Naive B cell (primary cell): ENCODE data around the gene MBNL2. TPM values are rescaled to one million over a fixed set of nuclear protein-coding genes. Genes with fewer than 3 reads are reported as not detected.

Experiments used
- ATAC-seq, 2 donors: fragments of 150-1000 bp; cut with Tn5 transposase; 2 replicates each; pipeline ENCODE4 v1.10.0; 2021; ENCODE audit warnings: low read depth in 2 of 2, mild to moderate bottlenecking in 2 of 2, moderate library complexity in 2 of 2
- DNase-seq: peaks from one replicate; pipeline ENCODE4 v3.0.0; 2022
- H3K27ac Mint-ChIP-seq, 6 donors: one replicate each; pipeline ENCODE4 v1.8.0; 2020 to 2022; ENCODE audit warnings: mild to moderate bottlenecking in 6 of 6, mixed read lengths in 6 of 6, moderate library complexity in 5 of 6, inconsistent platforms in 2 of 6
- H3K27me3 Mint-ChIP-seq, 3 donors: one replicate each; pipeline ENCODE4 v1.8.0; 2021 to 2022; ENCODE audit warnings: mixed read lengths in 3 of 3, mild to moderate bottlenecking in 1 of 3
- H3K36me3 Mint-ChIP-seq, 2 donors: one replicate each; pipeline ENCODE4 v1.8.0; 2020 to 2022; ENCODE audit warnings: mixed read lengths in 2 of 2, inconsistent platforms in 1 of 2, mild to moderate bottlenecking in 1 of 2
- H3K4me1 Mint-ChIP-seq, 3 donors: one replicate each; pipeline ENCODE4 v1.8.0; 2020 to 2022; ENCODE audit warnings: mixed read lengths in 3 of 3, inconsistent platforms in 1 of 3, mild to moderate bottlenecking in 1 of 3, moderate library complexity in 1 of 3
- H3K4me3 Mint-ChIP-seq, 8 donors: one replicate each; pipeline ENCODE4 v1.8.0; 2020 to 2022; ENCODE audit warnings: mild to moderate bottlenecking in 8 of 8, mixed read lengths in 8 of 8, moderate library complexity in 8 of 8, inconsistent platforms in 2 of 8
- H3K9me3 Mint-ChIP-seq, 7 donors: one replicate each; pipeline ENCODE4 v1.8.0; 2020 to 2022; ENCODE audit warnings: mixed read lengths in 7 of 7, mild to moderate bottlenecking in 5 of 7, inconsistent platforms in 2 of 7, moderate library complexity in 1 of 7
- polyA plus RNA-seq, 6 donors: library from polyadenylated mRNA; unstranded; fragments of 300-500 nt; fragmentation: Illumina TruSeq; gene quantifications; one replicate each; pipeline ENCODE4 v1.2.3, GENCODE V29; 2021; ENCODE audit warnings: low read depth in 6 of 6

The MBNL2 gene
- polyA plus RNA-seq, 6 donors from 2014 or later, result 18.2 to 36.1 (median 21.3) TPM

DNA sequence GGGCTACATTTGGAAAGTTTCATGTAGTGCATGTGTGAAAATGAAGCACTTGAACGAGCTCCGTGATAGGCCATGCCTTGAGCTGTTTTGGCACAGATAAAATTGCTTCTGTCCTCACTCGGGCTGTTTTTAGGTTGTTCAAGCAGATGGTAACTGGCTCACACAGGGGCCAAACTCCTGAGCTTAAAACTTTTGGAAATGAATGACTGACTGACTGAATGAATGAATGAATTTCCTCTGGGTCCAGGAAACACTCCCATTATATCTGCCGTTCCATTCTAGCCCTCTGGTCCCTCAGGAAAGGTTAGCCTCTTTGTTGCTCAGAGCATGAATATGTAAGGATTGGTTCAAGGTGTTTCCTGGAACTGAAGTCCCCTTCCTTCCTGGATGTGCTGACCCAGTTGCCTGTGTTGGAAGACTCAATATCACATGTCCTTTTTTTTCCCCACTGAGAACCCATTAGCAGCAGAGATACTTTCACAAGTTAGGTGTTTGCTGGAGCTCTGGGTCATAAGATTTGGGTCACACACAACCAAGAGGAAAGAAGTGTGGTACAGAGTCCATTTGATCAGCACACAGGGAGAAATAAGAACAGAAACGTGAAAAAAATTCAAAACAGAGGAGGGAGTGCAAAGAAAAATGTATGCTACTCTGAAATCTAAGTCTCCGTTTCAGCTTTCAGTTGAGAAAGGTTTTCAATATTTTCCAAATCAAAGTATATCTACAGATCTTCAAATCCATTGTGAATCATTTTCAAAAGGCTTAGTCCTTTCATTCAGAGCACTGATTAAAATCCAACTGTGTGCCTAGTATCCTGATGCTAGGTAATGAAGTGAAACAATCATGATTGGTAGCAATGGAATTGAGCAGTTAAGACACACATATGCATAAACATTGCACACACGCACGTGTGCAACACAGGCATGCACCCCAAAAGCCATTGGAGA is 18.9 kb downstream of the MBNL2 start:
- ATAC-seq, result no peak

DNA sequence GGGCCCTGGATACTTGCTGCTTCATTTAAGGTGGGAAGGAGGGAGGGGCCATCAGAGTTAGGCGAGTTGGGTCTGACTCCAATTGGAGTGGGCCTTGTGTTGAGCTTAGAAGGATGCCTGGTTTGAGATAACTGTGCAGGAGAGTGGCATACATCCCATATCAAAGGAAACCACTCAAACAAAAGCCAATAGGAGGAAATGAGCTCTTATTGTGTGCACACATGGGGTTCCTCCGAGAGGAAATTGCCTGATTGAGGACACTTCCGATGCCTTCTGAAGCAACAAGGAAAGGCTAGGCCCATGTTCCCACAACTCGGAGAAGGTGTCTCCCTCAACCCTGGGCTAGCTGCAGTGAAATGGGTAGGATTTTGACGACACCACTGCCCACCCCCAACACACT is 19.6 kb downstream of the MBNL2 start:
- peaks cover 4 to 14% of the 10 kb centered on the region in 2 donors for H3K36me3 Mint-ChIP-seq
- ATAC-seq (no peak), DNase-seq (no peak)
- no peaks in the 10 kb centered on the region for H3K9me3 Mint-ChIP-seq
- peak overlapping the region in 1 of 8 donors; percentile 9 for H3K4me3 Mint-ChIP-seq
- no peaks in the 10 kb centered on the region for H3K27me3 Mint-ChIP-seq
- peaks cover 36 to 55% (median 50%) of the 10 kb centered on the region in 3 donors for H3K4me1 Mint-ChIP-seq
- H3K27ac Mint-ChIP-seq, result no peak overlapping the region

More for the DNA sequence above, 18.9 kb downstream of the MBNL2 start:
- Mint-ChIP-seq H3K4me1 (peaks cover 42 to 62% (median 49%) of the 10 kb centered on the region in 3 donors), H3K36me3 (peaks cover 4 to 19% of the 10 kb centered on the region in 2 donors), H3K9me3 (no peaks in the 10 kb centered on the region), H3K27me3 (no peaks in the 10 kb centered on the region), H3K4me3 (no peak overlapping the region), H3K27ac (no peak overlapping the region)
- DNase-seq, result no peak

DNA sequence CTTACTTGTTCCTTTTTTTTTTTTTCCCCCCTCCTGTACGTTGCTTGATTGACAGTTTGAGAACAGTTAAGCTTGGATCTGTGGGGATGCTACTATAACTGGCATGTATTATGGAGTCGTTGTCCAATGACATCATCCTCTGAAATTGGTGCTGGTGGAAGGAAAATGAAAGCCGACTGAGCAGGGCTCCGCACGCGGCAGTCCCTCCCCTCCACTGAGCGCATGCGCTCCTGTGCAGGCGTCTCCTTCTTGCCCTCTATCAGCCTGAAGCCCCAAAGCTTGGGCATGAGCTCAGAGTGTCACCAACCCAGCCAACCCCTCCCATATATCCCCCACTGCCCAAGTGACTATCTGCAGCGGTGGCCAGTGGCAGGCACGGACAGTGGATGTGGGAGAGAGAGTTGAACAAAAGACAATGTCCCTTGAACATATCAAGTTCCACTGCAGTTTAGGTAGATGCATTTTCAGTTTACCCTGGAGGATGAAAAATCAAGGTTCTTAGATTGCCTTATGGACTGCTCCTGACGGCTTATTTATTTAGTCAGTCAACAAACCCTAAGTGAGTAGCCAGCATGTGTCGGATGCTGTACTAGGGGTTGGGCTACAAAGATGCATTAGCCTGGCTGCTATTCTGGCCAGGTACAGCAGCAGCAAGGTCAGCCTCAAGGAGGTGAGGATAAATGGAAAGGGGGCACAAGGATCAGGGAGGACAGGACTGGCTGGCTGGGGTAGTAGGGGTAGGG is 20.8 kb downstream of the MBNL2 start:
- no peak overlapping the region for H3K4me3 Mint-ChIP-seq
- H3K27ac Mint-ChIP-seq, result peak overlapping the region in 4 of 6 donors; percentile 29 to 81 (median 50)
- DNase-seq, result no peak
- ATAC-seq, result no peak
- H3K4me1 Mint-ChIP-seq, result peaks cover 29 to 43% (median 41%) of the 10 kb centered on the region in 3 donors
- H3K9me3 Mint-ChIP-seq, result no peaks in the 10 kb centered on the region
- H3K27me3 Mint-ChIP-seq, result no peaks in the 10 kb centered on the region
- peaks cover 4 to 9% of the 10 kb centered on the region in 2 donors for H3K36me3 Mint-ChIP-seq

DNA sequence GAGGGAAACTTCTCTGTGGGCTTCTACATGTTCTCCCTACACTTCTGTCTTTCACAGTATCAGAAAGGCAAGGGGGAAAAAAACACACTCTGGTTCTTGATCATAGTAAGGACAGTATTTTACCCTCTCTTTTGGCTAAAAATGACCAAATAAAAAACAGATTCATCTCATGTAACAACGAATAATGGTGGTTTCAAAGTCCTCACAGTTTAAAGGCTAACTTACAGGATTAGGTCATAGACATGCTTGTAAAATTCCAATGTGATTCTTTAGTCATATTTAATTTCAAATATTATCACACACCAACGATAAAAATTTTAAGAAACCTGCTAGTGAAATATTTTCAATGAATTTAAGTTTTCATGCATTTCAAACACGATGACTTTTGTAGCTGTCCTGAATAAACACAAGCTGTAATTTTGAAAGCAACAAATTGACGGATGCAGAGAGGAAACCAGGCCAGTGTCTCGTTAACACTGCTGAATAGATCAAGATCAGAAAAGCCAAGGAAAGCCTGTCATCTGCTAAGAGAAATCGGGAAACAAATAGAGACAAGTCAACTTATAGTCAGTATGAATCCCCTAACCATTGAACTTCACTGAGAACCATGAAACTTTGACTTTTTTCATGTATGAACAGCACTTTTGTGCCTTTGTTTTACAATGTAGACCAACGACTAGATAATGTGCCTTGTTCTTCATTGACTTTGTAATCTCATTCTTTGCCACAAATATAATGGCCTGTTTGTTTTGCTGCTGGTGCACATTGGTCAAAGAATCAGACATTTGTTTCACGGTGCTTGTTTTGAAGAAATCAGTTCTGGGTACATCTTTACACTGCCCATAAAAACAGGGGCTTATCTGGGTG is 22.0 kb downstream of the MBNL2 start:
- no peaks in the 10 kb centered on the region for H3K9me3 Mint-ChIP-seq
- H3K4me3 Mint-ChIP-seq, result no peak overlapping the region
- ATAC-seq, result no peak
- no peaks in the 10 kb centered on the region for H3K27me3 Mint-ChIP-seq
- no peak overlapping the region for H3K27ac Mint-ChIP-seq
- H3K36me3 Mint-ChIP-seq, result peaks cover 0 to 4% of the 10 kb centered on the region in 2 donors
- no peak for DNase-seq
- peaks cover 19 to 34% (median 33%) of the 10 kb centered on the region in 3 donors for H3K4me1 Mint-ChIP-seq

DNA sequence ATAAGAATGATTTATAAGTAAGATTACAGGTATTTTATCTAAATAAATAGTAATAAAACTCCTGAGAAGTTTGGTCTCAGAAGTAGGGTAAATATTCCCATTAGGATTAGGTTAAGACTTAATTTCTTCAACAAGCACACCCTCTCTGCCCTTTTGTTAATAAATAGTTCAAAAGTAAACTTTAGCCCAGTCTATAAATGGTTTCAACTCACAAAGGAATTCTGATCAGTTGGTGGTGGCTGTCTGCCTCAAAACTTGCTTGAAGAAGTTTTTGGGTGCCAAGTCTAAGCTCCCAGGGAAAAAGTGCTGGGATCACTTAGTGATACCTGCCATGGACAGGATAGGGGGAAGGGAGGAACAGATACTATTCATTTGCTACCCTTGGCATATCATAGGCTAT is 22.9 kb downstream of the MBNL2 start:
- H3K27ac Mint-ChIP-seq, result no peak overlapping the region
- H3K4me1 Mint-ChIP-seq, result peaks cover 17 to 34% (median 32%) of the 10 kb centered on the region in 3 donors
- ATAC-seq, result no peak

DNA sequence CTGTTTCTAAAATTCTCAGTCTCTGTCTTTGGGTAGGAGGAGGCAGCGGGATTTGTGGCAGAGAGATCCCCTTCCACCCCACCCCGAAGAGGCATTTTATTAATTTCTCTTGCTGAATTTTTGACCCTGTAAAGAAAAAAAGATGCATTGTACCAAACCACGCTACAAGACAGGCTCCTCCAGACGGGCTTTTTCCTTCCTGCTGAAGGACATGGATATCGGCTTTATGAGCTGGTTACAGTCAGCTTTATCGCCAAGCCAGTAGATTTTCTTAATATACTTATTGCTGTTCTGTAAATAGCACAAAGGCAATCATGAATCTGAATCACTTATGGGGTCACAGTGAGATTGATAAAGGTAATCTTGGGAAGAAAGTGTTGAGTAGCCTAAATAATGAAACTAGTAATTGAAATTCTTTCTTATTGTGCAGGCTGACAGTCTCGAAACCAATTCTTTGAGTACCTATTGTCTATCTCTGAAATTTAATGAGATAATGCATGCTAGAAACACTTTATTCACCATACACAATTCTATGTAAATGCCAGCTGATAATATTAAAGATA is 24.5 kb downstream of the MBNL2 start:
- ATAC-seq (no peak), DNase-seq (no peak)
- Mint-ChIP-seq H3K27me3 (no peaks in the 10 kb centered on the region), H3K4me1 (peaks cover 16 to 38% (median 33%) of the 10 kb centered on the region in 3 donors), H3K4me3 (no peak overlapping the region), H3K27ac (no peak overlapping the region), H3K36me3 (no peaks in the 10 kb centered on the region), H3K9me3 (no peaks in the 10 kb centered on the region)

More for the DNA sequence above, 22.9 kb downstream of the MBNL2 start:
- Mint-ChIP-seq H3K27me3 (no peaks in the 10 kb centered on the region), H3K9me3 (no peaks in the 10 kb centered on the region), H3K36me3 (peaks cover 0 to 4% of the 10 kb centered on the region in 2 donors), H3K4me3 (no peak overlapping the region)
- DNase-seq, result no peak

DNA sequence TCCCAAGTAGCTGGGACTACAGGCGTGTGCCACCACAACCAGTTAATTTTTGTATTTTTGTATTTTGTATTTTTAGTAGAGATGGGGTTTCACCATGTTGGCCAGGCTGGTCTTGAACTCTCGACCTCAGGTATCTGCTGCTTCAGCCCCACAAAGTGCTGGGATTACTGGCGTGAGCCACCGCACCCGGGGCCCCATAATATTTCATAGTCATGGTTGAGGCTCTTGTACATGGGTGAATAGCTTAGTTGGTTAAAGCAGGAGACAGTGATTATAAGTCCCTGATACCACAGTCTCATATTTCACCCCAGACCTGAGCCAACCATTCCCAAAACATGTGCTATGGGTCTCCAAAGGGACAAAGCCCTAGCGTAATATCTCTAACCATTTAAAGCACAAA is 26.1 kb downstream of the MBNL2 start:
- Mint-ChIP-seq H3K27me3 (no peaks in the 10 kb centered on the region), H3K36me3 (no peaks in the 10 kb centered on the region), H3K4me1 (peaks cover 10 to 22% (median 19%) of the 10 kb centered on the region in 3 donors), H3K27ac (no peak overlapping the region), H3K9me3 (no peaks in the 10 kb centered on the region), H3K4me3 (no peak overlapping the region)
- ATAC-seq (no peak), DNase-seq (no peak)

DNA sequence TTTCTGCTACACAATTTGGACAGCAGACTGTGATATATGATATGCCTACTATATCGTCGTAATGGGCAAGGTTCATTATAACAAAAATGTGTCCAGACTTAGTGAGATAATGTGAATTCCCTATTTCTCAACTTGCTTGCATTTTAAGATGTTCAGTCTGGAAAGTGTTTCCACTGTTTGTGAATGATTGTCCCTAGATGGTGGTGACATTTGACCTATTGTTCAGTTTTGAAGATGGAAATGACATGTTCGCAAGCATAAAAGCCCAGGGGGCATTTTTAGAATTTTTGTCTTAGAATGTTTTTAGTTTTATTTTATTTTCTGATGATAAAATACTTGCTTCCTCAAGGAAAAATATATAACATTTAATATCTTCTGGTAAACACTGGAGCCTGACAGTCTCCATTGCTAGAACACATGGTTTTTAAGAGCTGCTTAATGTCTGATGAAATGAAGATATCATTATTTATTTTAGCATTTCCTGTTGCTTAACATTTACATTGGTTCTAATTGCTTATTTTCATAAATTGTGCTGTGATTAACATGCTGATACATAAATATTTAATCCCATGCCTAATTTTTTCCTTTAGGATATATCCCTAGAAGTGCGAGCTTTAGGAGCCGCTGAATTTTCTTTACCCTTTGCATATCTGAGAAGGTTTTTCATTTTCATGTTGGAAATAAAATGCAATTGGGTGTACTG is 27.1 kb downstream of the MBNL2 start:
- no peak overlapping the region for H3K27ac Mint-ChIP-seq
- no peaks in the 10 kb centered on the region for H3K9me3 Mint-ChIP-seq
- no peaks in the 10 kb centered on the region for H3K36me3 Mint-ChIP-seq
- no peaks in the 10 kb centered on the region for H3K27me3 Mint-ChIP-seq
- H3K4me3 Mint-ChIP-seq, result no peak overlapping the region
- H3K4me1 Mint-ChIP-seq, result peaks cover 8 to 17% (median 16%) of the 10 kb centered on the region in 3 donors
- DNase-seq (no peak), ATAC-seq (no peak)

DNA sequence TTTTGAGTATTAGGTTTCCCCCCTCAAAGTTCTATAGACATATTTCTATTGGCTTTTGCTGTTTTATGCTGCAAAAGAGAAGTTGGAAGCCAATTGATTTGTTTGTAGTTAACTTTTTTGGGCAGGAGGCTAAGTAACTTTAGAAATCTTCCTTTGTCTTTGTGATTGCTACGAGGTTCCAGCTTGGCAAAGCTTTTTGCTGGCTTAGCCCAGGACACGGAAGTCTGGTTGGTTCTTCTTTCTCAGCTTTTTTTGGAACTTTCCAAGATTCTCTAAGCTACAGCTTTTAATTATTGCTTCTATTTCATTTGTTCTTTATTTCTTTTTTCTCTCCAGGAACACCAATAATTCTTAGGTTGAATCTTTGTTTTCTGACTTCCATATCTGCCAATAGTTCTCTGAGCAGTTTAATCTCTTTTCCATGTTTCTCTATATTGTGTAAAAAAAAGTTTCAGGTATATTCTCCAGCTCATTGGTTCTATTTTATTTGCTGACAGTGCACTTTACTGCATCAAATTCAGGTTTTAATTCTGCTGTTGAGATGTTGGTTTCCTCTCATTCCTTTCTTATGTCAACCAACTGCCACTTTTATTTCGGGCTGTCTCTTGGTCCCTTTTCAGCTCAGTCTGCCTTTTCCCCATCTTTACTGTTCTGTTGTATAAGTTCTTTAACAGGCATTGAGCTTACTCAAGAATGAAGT is 27.8 kb downstream of the MBNL2 start:
- peaks cover 12 to 21% (median 16%) of the 10 kb centered on the region in 3 donors for H3K4me1 Mint-ChIP-seq
- H3K36me3 Mint-ChIP-seq, result no peaks in the 10 kb centered on the region
- no peak for DNase-seq
- H3K9me3 Mint-ChIP-seq, result no peaks in the 10 kb centered on the region
- H3K27ac Mint-ChIP-seq, result peak overlapping the region in 3 of 6 donors; percentile 7 to 75 (median 18)
- H3K27me3 Mint-ChIP-seq, result no peaks in the 10 kb centered on the region
- no peak overlapping the region for H3K4me3 Mint-ChIP-seq
- no peak for ATAC-seq

DNA sequence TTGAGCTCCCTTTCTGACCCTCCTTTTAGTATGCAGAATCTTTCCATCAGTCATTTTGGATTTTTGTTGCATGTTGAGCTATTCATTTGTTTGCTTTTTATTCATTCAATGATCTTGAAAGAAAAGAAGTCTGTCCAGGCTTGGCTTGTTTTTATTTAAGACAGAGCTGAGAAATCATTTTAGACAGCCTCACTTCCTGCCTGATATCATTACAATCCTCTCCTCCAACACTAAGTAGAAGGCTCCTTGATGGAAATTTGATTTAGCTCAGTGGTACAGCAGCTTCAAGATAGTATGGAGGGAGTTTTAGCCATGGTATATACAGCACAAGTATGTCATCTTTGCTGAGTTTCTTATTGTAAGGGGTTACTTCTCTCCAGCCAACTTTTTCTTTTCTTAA is 28.4 kb downstream of the MBNL2 start:
- no peak for ATAC-seq
- DNase-seq, result no peak
- H3K9me3 Mint-ChIP-seq, result no peaks in the 10 kb centered on the region
- H3K36me3 Mint-ChIP-seq, result no peaks in the 10 kb centered on the region
- no peak overlapping the region for H3K4me3 Mint-ChIP-seq
- H3K27me3 Mint-ChIP-seq, result no peaks in the 10 kb centered on the region
- peaks cover 16 to 25% (median 16%) of the 10 kb centered on the region in 3 donors for H3K4me1 Mint-ChIP-seq
- peak overlapping the region in 2 of 6 donors; percentile 7 to 75 for H3K27ac Mint-ChIP-seq

DNA sequence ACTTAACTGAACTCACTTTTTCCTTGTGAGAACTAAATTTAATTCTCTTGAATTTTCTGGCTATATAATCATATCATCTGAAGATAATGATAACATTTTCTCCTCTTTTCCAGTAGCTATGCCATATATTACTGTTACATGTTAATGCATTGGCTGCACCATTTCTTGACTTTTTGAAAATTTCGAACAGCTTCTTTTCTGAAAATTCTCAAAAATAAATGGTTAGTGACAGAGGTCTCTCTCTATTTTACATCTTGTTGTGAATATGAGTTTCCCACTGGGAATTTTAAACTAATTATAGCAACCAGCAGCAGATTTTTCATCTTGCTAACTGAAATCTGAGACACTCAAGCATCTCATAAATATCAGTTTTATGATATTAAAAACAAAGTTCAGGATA is 30.6 kb downstream of the MBNL2 start:
- Mint-ChIP-seq H3K36me3 (peaks cover 0 to 5% of the 10 kb centered on the region in 2 donors), H3K4me3 (no peak overlapping the region), H3K9me3 (no peaks in the 10 kb centered on the region), H3K27ac (no peak overlapping the region), H3K27me3 (no peaks in the 10 kb centered on the region), H3K4me1 (peaks cover 27 to 34% (median 29%) of the 10 kb centered on the region in 3 donors)
- ATAC-seq (no peak), DNase-seq (no peak)
